SK-N-SH (cell line): Measurements from ENCODE around the gene NCKAP5. TPM values are rescaled to one million over a fixed set of nuclear protein-coding genes. Genes with fewer than 3 reads are reported as not detected.

Source experiments
- CTCF ChIA-PET: fragments of 300-600, 350-600 bp; formaldehyde crosslinking; extraction: SDS; loops from one replicate; lab custom pipeline; 2021; lab: Yijun Ruan, JAX
- POLR2A ChIA-PET: fragments of 350-600 bp; sonication (Branson Sonifier 250); formaldehyde crosslinking; extraction: SDS; loops from one replicate; lab custom pipeline; 2020; ENCODE audit warnings: antibody characterized with exemption, inconsistent platforms; lab: Yijun Ruan, JAX
- DNase-seq: peaks from one replicate; pipeline ENCODE4 v3.0.0; 2012
- H2AFZ ChIP-seq: fragments of 200-600 bp; sonication (generic); 2 replicates; pipeline ENCODE4 v1.8.1; 2016; ENCODE audit warnings: antibody characterized with exemption, mild to moderate bottlenecking, low read depth
- H3F3A ChIP-seq: fragments of 200-600 bp; sonication (generic); replicated peaks from 2 replicates; pipeline ENCODE3; 2016; ENCODE audit warnings: antibody characterized with exemption, mild to moderate bottlenecking; ENCODE audit not compliant: insufficient read depth
- H3K27ac ChIP-seq, 2 experiments: fragments of 200-500 bp in 1 of 2; fragments of 200-600 bp in 1 of 2; sonication (Bioruptor generic) in 1 of 2; sonication (generic), shearing (Covaris generic) in 1 of 2; 2 replicates each; pipeline versions ENCODE4 v1.5.1 to v1.6.1; 2014 to 2016; ENCODE audit warnings: low read depth in 2 of 2, inconsistent platforms in 1 of 2, low read length in 1 of 2, mild to moderate bottlenecking in 1 of 2, mixed read lengths in 1 of 2
- H3K27me3 ChIP-seq: fragments of 200-600 bp; sonication (generic), shearing (Covaris generic); 2 replicates; pipeline ENCODE4 v1.6.1; 2016; ENCODE audit warnings: mixed run types; ENCODE audit not compliant: insufficient read depth
- H3K36me3 ChIP-seq, 2 experiments: fragments of 200-500 bp in 1 of 2; fragments of 200-600 bp in 1 of 2; sonication (Bioruptor generic) in 1 of 2; sonication (generic) in 1 of 2; replicated peaks in 1 of 2; 2 replicates each; pipeline versions ENCODE3 to v1.5.1; 2014 to 2016; ENCODE audit warnings: low read length in 1 of 2, mild to moderate bottlenecking in 1 of 2; ENCODE audit not compliant: insufficient read depth in 2 of 2, control insufficient read depth in 1 of 2
- H3K4me1 ChIP-seq, 2 experiments: fragments of 200-500 bp in 1 of 2; fragments of 200-600 bp in 1 of 2; sonication (Bioruptor generic) in 1 of 2; sonication (generic), shearing (Covaris generic) in 1 of 2; 2 replicates each; pipeline versions ENCODE4 v1.5.1 to v1.6.1; 2014 to 2016; ENCODE audit warnings: low read depth in 1 of 2, low read length in 1 of 2, mixed run types in 1 of 2; ENCODE audit not compliant: insufficient read depth in 2 of 2, control insufficient read depth in 1 of 2
- H3K4me2 ChIP-seq: fragments of 200-600 bp; sonication (generic), shearing (Covaris generic); 2 replicates; pipeline ENCODE4 v1.6.1; 2017; ENCODE audit warnings: mixed run types
- H3K4me3 ChIP-seq, 2 experiments: fragments of 200-500 bp in 1 of 2; fragments of 200-600 bp in 1 of 2; sonication (Bioruptor generic) in 1 of 2; sonication (generic), shearing (Covaris generic) in 1 of 2; 2 replicates each; pipeline versions ENCODE4 v1.5.1 to v1.8.1; 2014 to 2016; ENCODE audit warnings: low read depth in 2 of 2, inconsistent platforms in 1 of 2, low read length in 1 of 2, mild to moderate bottlenecking in 1 of 2, mixed read lengths in 1 of 2, moderate library complexity in 1 of 2
- H3K79me2 ChIP-seq: fragments of 200-600 bp; sonication (generic); 2 replicates; pipeline ENCODE4 v1.8.1; 2017; ENCODE audit warnings: mild to moderate bottlenecking; ENCODE audit not compliant: insufficient read depth
- H3K9ac ChIP-seq: fragments of 200-600 bp; sonication (generic); 2 replicates; pipeline ENCODE4 v1.6.1; 2017; ENCODE audit warnings: mixed run types
- H3K9me2 ChIP-seq: fragments of 200-600 bp; sonication (generic); 2 replicates; pipeline ENCODE4 v1.6.1; 2017; ENCODE audit warnings: mixed run types
- H3K9me3 ChIP-seq: fragments of 200-600 bp; sonication (generic); 2 replicates; pipeline ENCODE4 v1.6.1; 2017; ENCODE audit warnings: mixed run types, mild to moderate bottlenecking, moderate library complexity
- H4K20me1 ChIP-seq: fragments of 200-600 bp; sonication (generic); 2 replicates; pipeline ENCODE4 v1.6.1; 2017; ENCODE audit warnings: mild to moderate bottlenecking, mixed run types; ENCODE audit not compliant: insufficient read depth
- CHD2 ChIP-seq: fragments of 150-350 bp; IDR thresholded peaks from 2 replicates; pipeline ENCODE4 v1.6.1; 2018; ENCODE audit warnings: low read length; ENCODE audit not compliant: partially characterized antibody
- FOXM1 ChIP-seq: IDR thresholded peaks from 2 replicates; pipeline ENCODE4 v1.4.0; 2012; ENCODE audit warnings: low read depth, mild to moderate bottlenecking
- MEF2A ChIP-seq: IDR thresholded peaks from 2 replicates; pipeline ENCODE4 v1.4.0; 2012; ENCODE audit warnings: low read depth, borderline replicate concordance
- TCF12 ChIP-seq: IDR thresholded peaks from 2 replicates; pipeline ENCODE4 v1.4.0; 2012
- WGBS: methylation state at CpG from one replicate; pipeline ENCODE4 v1.1.6; 2017; ENCODE audit warnings: low lambda C conversion rate; 5-methylcytosine and 5-hydroxymethylcytosine counted together
- polyA plus RNA-seq, 3 experiments: library from polyadenylated mRNA; depleted of rRNA; stranded (reverse); fragments of >200 nt; gene quantifications; 2 replicates each; pipeline ENCODE4 v1.2.3, GENCODE V29; 2012
- TF ChIP-seq, protein P1 (sequence below): IDR thresholded peaks from 2 replicates; pipeline ENCODE4 v1.6.1; 2012; ENCODE audit warnings: mild to moderate bottlenecking, low read depth, low read length, moderate library complexity
- TF ChIP-seq, protein P2 (sequence below): fragments of 150-350 bp; IDR thresholded peaks from 2 replicates; pipeline ENCODE4 v1.6.1; 2016; ENCODE audit warnings: mild to moderate bottlenecking, low read depth, low read length
- TF ChIP-seq, protein P3 (sequence below): IDR thresholded peaks from 2 replicates; pipeline ENCODE4 v1.4.0; 2012; ENCODE audit warnings: low read depth, borderline replicate concordance
- TF ChIP-seq, protein P4 (sequence below): IDR thresholded peaks from 2 replicates; pipeline ENCODE4 v1.4.0; 2012; ENCODE audit warnings: low read depth

The NCKAP5 gene
- polyA plus RNA-seq, 1 of the 3 experiments (the other 2 are of a cell fraction): 0.02 TPM

DNA sequence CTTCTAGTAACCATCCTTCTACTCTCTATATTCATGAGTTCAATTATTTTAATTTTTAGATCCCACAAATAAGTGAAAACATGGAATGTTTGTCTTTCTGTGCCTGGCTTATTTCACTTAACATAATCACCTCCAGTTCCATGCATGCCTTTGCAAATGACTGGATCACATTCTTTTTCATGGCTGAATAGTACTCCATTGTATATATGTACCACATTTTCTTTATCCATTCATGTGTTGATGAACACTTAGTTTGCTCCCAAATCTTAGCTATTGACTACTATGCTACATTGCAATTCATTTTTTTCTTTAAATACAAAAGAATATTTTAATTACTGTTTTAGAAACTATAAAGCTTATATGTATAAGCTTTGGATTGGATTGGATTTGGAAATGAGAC, 657.8 kb downstream of the NCKAP5 start (continued):
- TF ChIP-seq, protein P1, sequence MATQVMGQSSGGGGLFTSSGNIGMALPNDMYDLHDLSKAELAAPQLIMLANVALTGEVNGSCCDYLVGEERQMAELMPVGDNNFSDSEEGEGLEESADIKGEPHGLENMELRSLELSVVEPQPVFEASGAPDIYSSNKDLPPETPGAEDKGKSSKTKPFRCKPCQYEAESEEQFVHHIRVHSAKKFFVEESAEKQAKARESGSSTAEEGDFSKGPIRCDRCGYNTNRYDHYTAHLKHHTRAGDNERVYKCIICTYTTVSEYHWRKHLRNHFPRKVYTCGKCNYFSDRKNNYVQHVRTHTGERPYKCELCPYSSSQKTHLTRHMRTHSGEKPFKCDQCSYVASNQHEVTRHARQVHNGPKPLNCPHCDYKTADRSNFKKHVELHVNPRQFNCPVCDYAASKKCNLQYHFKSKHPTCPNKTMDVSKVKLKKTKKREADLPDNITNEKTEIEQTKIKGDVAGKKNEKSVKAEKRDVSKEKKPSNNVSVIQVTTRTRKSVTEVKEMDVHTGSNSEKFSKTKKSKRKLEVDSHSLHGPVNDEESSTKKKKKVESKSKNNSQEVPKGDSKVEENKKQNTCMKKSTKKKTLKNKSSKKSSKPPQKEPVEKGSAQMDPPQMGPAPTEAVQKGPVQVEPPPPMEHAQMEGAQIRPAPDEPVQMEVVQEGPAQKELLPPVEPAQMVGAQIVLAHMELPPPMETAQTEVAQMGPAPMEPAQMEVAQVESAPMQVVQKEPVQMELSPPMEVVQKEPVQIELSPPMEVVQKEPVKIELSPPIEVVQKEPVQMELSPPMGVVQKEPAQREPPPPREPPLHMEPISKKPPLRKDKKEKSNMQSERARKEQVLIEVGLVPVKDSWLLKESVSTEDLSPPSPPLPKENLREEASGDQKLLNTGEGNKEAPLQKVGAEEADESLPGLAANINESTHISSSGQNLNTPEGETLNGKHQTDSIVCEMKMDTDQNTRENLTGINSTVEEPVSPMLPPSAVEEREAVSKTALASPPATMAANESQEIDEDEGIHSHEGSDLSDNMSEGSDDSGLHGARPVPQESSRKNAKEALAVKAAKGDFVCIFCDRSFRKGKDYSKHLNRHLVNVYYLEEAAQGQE: no peak
- TF ChIP-seq CHD2 (no peak), FOXM1 (no peak)
- TF ChIP-seq, protein P2, sequence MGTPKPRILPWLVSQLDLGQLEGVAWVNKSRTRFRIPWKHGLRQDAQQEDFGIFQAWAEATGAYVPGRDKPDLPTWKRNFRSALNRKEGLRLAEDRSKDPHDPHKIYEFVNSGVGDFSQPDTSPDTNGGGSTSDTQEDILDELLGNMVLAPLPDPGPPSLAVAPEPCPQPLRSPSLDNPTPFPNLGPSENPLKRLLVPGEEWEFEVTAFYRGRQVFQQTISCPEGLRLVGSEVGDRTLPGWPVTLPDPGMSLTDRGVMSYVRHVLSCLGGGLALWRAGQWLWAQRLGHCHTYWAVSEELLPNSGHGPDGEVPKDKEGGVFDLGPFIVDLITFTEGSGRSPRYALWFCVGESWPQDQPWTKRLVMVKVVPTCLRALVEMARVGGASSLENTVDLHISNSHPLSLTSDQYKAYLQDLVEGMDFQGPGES: no peak

DNA sequence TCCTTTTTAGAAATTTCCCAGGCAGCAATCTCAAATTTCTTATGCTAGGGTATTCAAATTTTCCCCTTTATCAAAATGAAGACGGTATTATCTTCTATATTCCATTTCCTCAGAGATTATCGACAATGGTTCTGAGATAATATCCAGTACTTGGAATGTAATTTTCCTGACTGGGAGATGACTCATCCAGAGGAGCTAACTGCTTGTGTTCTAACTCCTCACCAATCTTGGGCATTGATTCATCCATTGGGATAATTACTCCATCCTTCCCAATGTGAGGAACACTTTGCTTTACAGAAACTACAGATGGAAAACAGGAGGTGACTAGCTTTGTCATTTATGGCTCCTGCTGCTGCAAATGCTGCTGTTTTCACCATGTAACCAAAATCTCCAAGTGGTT, 658.8 kb downstream of the NCKAP5 start:
- Histone ChIP-seq H3K9ac (no peak overlapping the region), H3K4me3 (no peak overlapping the region), H3K27ac (no peak overlapping the region), H4K20me1 (no peaks in the 10 kb centered on the region), H3K36me3 (no peaks in the 10 kb centered on the region), H3K9me3 (no peaks in the 10 kb centered on the region), H3F3A (no peaks in the 10 kb centered on the region), H3K9me2 (no peaks in the 10 kb centered on the region), H3K79me2 (no peaks in the 10 kb centered on the region), H3K4me2 (no peak overlapping the region), H2AFZ (no peak overlapping the region), H3K4me1 (no peaks in the 10 kb centered on the region; a peak in 1 of 4 replicates), H3K27me3 (no peaks in the 10 kb centered on the region)
- WGBS: 16% methylated on average over 2 of the region's 2 CpGs
- DNase-seq: no peak
- TF ChIP-seq, protein P3, sequence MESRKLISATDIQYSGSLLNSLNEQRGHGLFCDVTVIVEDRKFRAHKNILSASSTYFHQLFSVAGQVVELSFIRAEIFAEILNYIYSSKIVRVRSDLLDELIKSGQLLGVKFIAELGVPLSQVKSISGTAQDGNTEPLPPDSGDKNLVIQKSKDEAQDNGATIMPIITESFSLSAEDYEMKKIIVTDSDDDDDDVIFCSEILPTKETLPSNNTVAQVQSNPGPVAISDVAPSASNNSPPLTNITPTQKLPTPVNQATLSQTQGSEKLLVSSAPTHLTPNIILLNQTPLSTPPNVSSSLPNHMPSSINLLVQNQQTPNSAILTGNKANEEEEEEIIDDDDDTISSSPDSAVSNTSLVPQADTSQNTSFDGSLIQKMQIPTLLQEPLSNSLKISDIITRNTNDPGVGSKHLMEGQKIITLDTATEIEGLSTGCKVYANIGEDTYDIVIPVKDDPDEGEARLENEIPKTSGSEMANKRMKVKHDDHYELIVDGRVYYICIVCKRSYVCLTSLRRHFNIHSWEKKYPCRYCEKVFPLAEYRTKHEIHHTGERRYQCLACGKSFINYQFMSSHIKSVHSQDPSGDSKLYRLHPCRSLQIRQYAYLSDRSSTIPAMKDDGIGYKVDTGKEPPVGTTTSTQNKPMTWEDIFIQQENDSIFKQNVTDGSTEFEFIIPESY: no peak
- TF ChIP-seq MEF2A: no peak
- TF ChIP-seq TCF12: no peak
- TF ChIP-seq, protein P4, sequence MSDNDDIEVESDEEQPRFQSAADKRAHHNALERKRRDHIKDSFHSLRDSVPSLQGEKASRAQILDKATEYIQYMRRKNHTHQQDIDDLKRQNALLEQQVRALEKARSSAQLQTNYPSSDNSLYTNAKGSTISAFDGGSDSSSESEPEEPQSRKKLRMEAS: no peak
- ChIA-PET POLR2A (no interaction called here), CTCF (interaction anchor here (1.2 to 1.6 kb wide), 2 partner anchors 21 to 259 kb away, joined by 3 read pairs; no protein-coding TSS in a partner anchor)
